Panc1 (cell line): ENCODE results near the gene FAM186B.

Experiments used
- CTCF ChIP-seq: fragments of 450-650 bp; IDR thresholded peaks from 2 replicates; pipeline ENCODE4 v1.5.1; 2017; ENCODE audit warnings: mild to moderate bottlenecking
- POLR2AphosphoS5 ChIP-seq: IDR thresholded peaks from 2 replicates; pipeline ENCODE4 v1.6.1; 2012; ENCODE audit warnings: mild to moderate bottlenecking, low read depth, low read length, moderate library complexity

DNA sequence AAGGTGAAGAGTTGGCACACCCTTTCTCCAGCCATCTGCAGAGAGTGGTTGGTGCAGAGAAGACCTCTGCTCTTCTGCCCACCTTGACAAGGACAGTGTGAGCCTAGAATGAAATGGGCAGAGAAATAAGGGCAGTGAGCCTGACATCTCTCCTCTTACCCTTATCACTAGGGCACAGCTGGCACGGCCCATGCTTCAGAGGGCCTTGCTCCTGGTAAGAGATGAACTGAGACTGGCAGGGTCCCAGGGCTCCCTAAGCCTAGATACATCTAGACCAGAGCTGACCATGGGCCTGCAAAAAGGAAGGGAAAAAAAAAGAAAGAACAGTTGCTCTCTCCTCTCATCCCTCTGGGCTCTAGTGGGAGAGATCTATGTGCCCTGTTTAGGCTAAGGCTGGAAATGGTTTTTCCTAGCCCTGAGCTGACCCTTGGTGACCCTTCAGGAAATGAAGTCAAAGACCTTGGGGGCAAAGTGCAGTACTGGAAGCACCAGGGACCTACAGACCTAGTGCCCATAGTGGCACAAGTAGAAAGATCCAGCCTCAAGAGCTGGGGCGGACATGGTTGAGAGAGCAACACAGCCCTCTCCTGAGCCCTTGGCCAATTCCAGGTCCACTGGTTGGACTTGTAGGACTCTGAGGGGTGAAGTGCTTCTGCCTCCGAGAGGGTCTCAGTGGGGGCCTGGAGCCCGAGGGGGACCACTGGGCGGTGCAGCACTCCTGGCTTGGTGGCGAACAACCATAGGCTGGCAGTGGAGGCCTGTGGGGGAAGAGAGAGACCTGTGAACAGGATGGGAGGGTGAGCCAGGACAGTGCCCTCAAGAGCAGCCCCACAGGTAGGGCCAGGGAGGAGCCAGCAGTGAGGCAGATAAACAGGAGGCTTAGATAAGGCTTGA lies 40.0 kb upstream of the FAM186B start:
- TF ChIP-seq CTCF = no peak
- TF ChIP-seq POLR2AphosphoS5 = no peak
